GM12891 (cell line): ENCODE results near the gene FUOM.

Source experiments
- POLR2A ChIP-seq: IDR thresholded peaks from 2 replicates; pipeline ENCODE4 v1.6.1; 2011; ENCODE audit warnings: low read depth, low read length, control low read depth
- POLR2AphosphoS5 ChIP-seq: IDR thresholded peaks from 2 replicates; pipeline ENCODE4 v1.6.1; 2011; ENCODE audit warnings: low read depth, low read length, control low read depth
- POU2F2 ChIP-seq: IDR thresholded peaks from 2 replicates; pipeline ENCODE4 v1.6.1; 2011; ENCODE audit warnings: low read depth, mild to moderate bottlenecking, control low read depth, low read length, moderate library complexity
- TAF1 ChIP-seq: IDR thresholded peaks from 2 replicates; pipeline ENCODE4 v1.6.1; 2011; ENCODE audit warnings: low read depth, low read length, control low read depth

DNA sequence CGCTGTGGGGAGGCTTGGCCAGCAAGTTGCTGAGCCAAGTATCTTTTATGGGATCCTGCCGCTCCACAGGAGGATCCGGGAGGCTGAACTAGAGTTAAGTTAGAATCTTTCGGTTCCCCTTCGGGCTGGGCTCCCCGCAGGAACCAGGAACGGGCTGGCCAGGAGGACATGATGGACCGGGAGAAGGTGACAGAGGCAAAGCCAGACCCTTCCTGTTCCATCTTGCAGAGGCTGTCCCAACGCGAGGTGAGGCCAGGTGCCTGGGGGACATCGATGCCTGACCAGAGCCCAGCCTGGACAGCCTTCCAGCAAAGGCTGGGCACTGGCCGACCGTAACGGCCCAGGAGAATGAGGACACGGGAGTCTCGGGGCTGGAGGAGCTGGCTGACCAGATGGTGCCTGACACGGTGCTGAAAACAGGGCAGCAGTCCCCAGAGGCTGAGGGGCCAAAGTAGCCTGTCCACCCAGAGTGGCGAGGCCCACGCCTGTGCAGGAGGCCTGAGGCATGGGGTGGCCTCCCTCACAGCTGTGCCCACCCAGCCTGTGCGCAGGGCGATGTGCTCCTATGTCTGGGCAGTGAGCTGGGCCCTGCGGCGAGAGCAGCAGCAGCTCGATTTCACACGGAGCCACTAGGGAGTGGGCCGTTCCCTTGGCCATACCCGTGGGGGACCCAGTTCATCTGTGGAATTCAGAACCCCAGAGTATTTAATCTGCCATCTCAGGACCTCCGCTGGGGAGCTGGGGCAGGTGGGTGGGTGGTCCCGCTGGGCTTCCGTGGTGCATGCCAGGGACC lies 19.4 kb upstream of the FUOM start:
- TF ChIP-seq POU2F2: no peak
- TF ChIP-seq POLR2A: no peak
- TF ChIP-seq TAF1: no peak
- TF ChIP-seq POLR2AphosphoS5: no peak
